HG03066 (cell line): ENCODE measurements around the gene NOTCH1.
A peak's percentile ranks its signal among the peaks of the same experiment; 100 is the strongest.

Source experiments
- ATAC-seq: cut with Tn5 transposase; IDR thresholded peaks from one replicate; pipeline ENCODE4 v1.9.1; 2021; ENCODE audit warnings: low read depth; ENCODE audit not compliant: unreplicated experiment

Gene NOTCH1

GRCh38 chr9:136549010-136549980 lies 3.4 kb upstream of the NOTCH1 start:
- no peak for ATAC-seq

GRCh38 chr9:136547508-136548215 lies 1.8 kb upstream of the NOTCH1 start:
- no peak for ATAC-seq

- ATAC-seq: no peak
Observed at GRCh38 chr9:136546697-136547501, 1.1 kb upstream of the NOTCH1 start.

- ATAC-seq: no peak
Observed at GRCh38 chr9:136545692-136545964, 220 bp downstream of the NOTCH1 start.

- peak; percentile 21 for ATAC-seq
Observed at GRCh38 chr9:136544964-136545691, 720 bp downstream of the NOTCH1 start.

GRCh38 chr9:136544548-136544963 lies 1.3 kb downstream of the NOTCH1 start:
- no peak for ATAC-seq

- ATAC-seq: no peak
Observed at GRCh38 chr9:136543830-136544547, 1.9 kb downstream of the NOTCH1 start.

GRCh38 chr9:136543280-136543679 lies 2.6 kb downstream of the NOTCH1 start:
- no peak for ATAC-seq

- ATAC-seq: no peak
Observed at GRCh38 chr9:136542241-136543040, 3.4 kb downstream of the NOTCH1 start.

GRCh38 chr9:136541709-136542108 lies 4.1 kb downstream of the NOTCH1 start:
- ATAC-seq: no peak

GRCh38 chr9:136541179-136541578 lies 4.7 kb downstream of the NOTCH1 start:
- ATAC-seq: no peak

GRCh38 chr9:136539427-136540421 lies 6.1 kb downstream of the NOTCH1 start:
- peak; percentile 49 for ATAC-seq

GRCh38 chr9:136538599-136539426 lies 7.0 kb downstream of the NOTCH1 start:
- ATAC-seq: peak; percentile 41

- ATAC-seq: no peak
Observed at GRCh38 chr9:136537896-136538598, 7.8 kb downstream of the NOTCH1 start.

- ATAC-seq: no peak
Observed at GRCh38 chr9:136537411-136537810, 8.4 kb downstream of the NOTCH1 start.

GRCh38 chr9:136536721-136537241 lies 9.1 kb downstream of the NOTCH1 start:
- ATAC-seq: no peak
